ENCODE measurements around the gene ARMC2. TPM values are rescaled to one million over a fixed set of nuclear protein-coding genes. Genes with fewer than 3 reads are reported as not detected.

ARMC2 gene
- polyA plus RNA-seq (2013, experiment 1 of 2): 5.6 TPM
- 6.5 TPM for polyA plus RNA-seq (2013, experiment 2 of 2)

DNA sequence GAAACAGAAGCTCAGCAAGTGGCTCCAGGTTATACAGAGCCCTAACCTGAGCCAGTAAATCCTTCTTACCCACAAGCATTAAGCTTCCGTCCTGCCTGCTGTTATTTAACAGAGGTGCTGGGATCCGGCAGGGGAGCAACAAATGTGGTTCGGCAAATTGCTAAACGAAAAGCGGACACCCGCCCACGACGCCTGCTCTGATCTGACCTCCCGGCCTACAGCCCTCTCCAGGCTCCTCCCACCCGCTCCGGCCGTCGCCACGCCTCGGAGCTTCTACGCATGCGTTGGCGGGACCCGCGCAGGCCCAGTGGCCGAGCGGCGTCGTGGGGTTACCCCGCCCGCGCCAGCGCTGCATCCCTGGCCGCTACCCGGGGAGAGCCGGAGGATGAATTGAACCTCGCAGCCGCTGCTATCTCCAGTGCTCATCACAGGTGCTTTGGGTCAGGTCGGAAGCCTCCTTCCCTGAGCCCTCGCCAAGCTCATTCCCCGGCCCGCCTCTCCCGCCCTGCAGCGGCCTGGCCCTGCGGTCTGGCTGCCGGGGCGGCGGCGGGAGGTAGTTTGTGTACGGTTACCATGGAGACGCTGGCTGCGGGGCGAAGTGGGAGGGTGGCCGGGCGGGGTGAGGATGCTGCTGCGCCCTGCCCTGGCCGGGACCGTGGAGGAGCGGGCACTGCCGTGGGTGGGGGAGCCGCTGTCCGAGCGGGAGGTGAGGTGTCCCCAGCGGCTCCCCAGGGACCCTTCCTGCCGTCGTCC is at the start of gene ARMC2:
Gene ARMC2, plus strand, starts transcription at position 307 of the 753 bp plus-strand sequence. CDS start 5,846 bp downstream, outside the sequence.
- Histone ChIP-seq H3K27ac (ENCODE audit: low read depth, low read length, severe bottlenecking) (no peak within 1 kb of the TSS), H3K4me3 (ENCODE audit: extremely low read depth, insufficient read depth, low read length, poor library complexity, severe bottlenecking) (peak within 1 kb of the TSS; percentile 62), H3K9me3 (ENCODE audit: control insufficient read depth, low read length) (no peaks in the 10 kb centered on the region), H3K36me3 (ENCODE audit: control insufficient read depth, insufficient read depth, low read length) (no peaks in the 10 kb centered on the region), H3K4me1 (ENCODE audit: control insufficient read depth, insufficient read depth, low read length, poor library complexity, severe bottlenecking) (no peaks in the 10 kb centered on the region)
- 0 to 1% methylated on average over 39 to 44 of the region's 61 CpGs for WGBS, 2 experiments (ENCODE audit: insufficient coverage in 2 of 2)

GRCh38 chr6:108798670-108799353 is 49.4 kb upstream of the ARMC2 start:
- H3K36me3 ChIP-seq (ENCODE audit: control insufficient read depth, insufficient read depth, low read length): no peaks in the 10 kb centered on the region
- H3K4me1 ChIP-seq (ENCODE audit: control insufficient read depth, insufficient read depth, low read length, poor library complexity, severe bottlenecking): peaks cover 12% of the 10 kb centered on the region
- H3K27ac ChIP-seq (ENCODE audit: low read depth, low read length, severe bottlenecking): peak overlapping the region; percentile 18
- no peaks in the 10 kb centered on the region for H3K9me3 ChIP-seq (ENCODE audit: control insufficient read depth, low read length)
- no peak overlapping the region for H3K4me3 ChIP-seq (ENCODE audit: extremely low read depth, insufficient read depth, low read length, poor library complexity, severe bottlenecking)
- WGBS, 2 experiments (ENCODE audit: insufficient coverage in 2 of 2): 78 to 88% methylated on average over 12 to 14 of the region's 18 CpGs

DNA sequence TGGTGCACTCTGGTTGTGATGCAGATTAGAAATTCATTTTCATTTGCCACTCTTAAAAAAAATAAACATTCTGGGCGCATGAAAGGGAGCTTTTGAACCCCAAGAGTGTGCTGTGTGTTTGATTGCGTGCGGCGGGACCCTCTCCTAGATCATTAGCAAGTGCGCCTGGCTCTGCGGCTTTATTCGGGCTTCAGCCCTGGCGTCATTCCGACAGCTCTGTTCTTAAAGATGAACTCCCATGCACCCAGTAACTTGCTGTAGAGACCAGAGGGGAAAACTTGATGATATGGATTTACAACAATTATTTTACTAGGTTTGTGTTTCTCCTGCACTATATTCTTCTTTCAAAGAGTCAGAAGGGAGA is 48.9 kb upstream of the ARMC2 start:
- Histone ChIP-seq H3K36me3 (ENCODE audit: control insufficient read depth, insufficient read depth, low read length) (no peaks in the 10 kb centered on the region), H3K4me3 (ENCODE audit: extremely low read depth, insufficient read depth, low read length, poor library complexity, severe bottlenecking) (no peak overlapping the region), H3K4me1 (ENCODE audit: control insufficient read depth, insufficient read depth, low read length, poor library complexity, severe bottlenecking) (peaks cover 12% of the 10 kb centered on the region), H3K9me3 (ENCODE audit: control insufficient read depth, low read length) (no peaks in the 10 kb centered on the region), H3K27ac (ENCODE audit: low read depth, low read length, severe bottlenecking) (no peak overlapping the region)
- WGBS, 2 experiments (ENCODE audit: insufficient coverage in 2 of 2): 88 to 100% methylated on average over 3 to 7 of the region's 9 CpGs

DNA sequence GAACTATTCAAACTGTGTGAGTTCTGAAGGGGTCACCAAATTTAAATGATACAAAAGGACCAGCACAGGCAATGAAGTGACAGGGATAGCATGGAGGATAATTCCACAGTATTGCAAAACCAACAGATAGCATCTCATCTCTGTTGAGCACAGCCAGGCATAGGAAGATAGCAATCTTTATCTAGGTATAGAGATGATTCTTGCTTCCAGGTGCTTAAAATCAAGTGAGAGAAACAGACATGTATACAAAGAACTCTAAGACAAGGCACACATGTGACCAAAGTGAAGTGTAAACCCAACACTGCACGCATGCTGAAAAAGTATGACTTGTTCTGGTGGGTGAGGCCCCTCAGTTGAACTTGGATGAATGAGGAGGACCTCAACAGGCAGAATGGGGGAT is 48.4 kb upstream of the ARMC2 start:
- no CpG with 5 or more reads among the region's 1 CpG for WGBS, 2 experiments (ENCODE audit: insufficient coverage in 2 of 2)
- Histone ChIP-seq H3K9me3 (ENCODE audit: control insufficient read depth, low read length) (no peaks in the 10 kb centered on the region), H3K27ac (ENCODE audit: low read depth, low read length, severe bottlenecking) (no peak overlapping the region), H3K4me1 (ENCODE audit: control insufficient read depth, insufficient read depth, low read length, poor library complexity, severe bottlenecking) (peaks cover 12% of the 10 kb centered on the region), H3K4me3 (ENCODE audit: extremely low read depth, insufficient read depth, low read length, poor library complexity, severe bottlenecking) (no peak overlapping the region), H3K36me3 (ENCODE audit: control insufficient read depth, insufficient read depth, low read length) (no peaks in the 10 kb centered on the region)

GRCh38 chr6:108800427-108800864 is 47.8 kb upstream of the ARMC2 start:
- no peaks in the 10 kb centered on the region for H3K36me3 ChIP-seq (ENCODE audit: control insufficient read depth, insufficient read depth, low read length)
- no peak overlapping the region for H3K27ac ChIP-seq (ENCODE audit: low read depth, low read length, severe bottlenecking)
- H3K4me3 ChIP-seq (ENCODE audit: extremely low read depth, insufficient read depth, low read length, poor library complexity, severe bottlenecking): no peak overlapping the region
- WGBS, 2 experiments (ENCODE audit: insufficient coverage in 2 of 2): 68 to 74% methylated on average over 3 to 5 of the region's 6 CpGs
- H3K4me1 ChIP-seq (ENCODE audit: control insufficient read depth, insufficient read depth, low read length, poor library complexity, severe bottlenecking): peaks cover 12% of the 10 kb centered on the region
- H3K9me3 ChIP-seq (ENCODE audit: control insufficient read depth, low read length): no peaks in the 10 kb centered on the region

- WGBS, 2 experiments (ENCODE audit: insufficient coverage in 2 of 2): 67 to 80% methylated on average over 1 of the region's 2 CpGs
- no peaks in the 10 kb centered on the region for H3K36me3 ChIP-seq (ENCODE audit: control insufficient read depth, insufficient read depth, low read length)
- H3K9me3 ChIP-seq (ENCODE audit: control insufficient read depth, low read length): no peaks in the 10 kb centered on the region
- no peak overlapping the region for H3K4me3 ChIP-seq (ENCODE audit: extremely low read depth, insufficient read depth, low read length, poor library complexity, severe bottlenecking)
- peaks cover 12% of the 10 kb centered on the region for H3K4me1 ChIP-seq (ENCODE audit: control insufficient read depth, insufficient read depth, low read length, poor library complexity, severe bottlenecking)
- no peak overlapping the region for H3K27ac ChIP-seq (ENCODE audit: low read depth, low read length, severe bottlenecking)
Observed at GRCh38 chr6:108801366-108801765, 46.9 kb upstream of the ARMC2 start.

DNA sequence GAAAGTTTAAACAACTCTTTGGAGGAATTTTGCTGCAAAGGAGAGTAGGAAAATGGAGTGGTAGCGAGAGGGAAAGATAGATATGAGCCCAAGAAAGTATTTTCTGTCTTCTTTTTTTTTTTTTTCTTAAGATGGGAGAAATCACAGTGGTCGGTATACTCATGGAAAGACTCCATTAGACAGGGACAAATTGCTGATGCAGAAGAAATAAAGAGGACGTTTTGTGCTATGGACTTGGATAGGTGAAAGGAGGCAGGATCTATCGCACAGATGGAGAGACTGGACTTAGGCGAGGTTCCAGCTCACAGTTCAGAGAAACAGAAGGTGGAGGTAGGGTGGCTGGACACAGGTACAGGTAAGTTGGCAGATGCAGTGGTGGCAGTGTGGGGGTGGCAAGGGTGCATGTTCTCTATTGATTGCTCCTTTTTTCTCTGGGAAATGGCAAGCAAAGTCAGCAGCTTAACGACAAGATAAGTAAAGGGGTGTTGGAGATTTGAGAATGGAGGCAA is 44.2 kb upstream of the ARMC2 start:
- H3K4me1 ChIP-seq (ENCODE audit: control insufficient read depth, insufficient read depth, low read length, poor library complexity, severe bottlenecking): no peaks in the 10 kb centered on the region
- 87 to 96% methylated on average over 4 to 6 of the region's 6 CpGs for WGBS, 2 experiments (ENCODE audit: insufficient coverage in 2 of 2)
- no peaks in the 10 kb centered on the region for H3K9me3 ChIP-seq (ENCODE audit: control insufficient read depth, low read length)
- H3K4me3 ChIP-seq (ENCODE audit: extremely low read depth, insufficient read depth, low read length, poor library complexity, severe bottlenecking): no peak overlapping the region
- no peaks in the 10 kb centered on the region for H3K36me3 ChIP-seq (ENCODE audit: control insufficient read depth, insufficient read depth, low read length)
- H3K27ac ChIP-seq (ENCODE audit: low read depth, low read length, severe bottlenecking): no peak overlapping the region

DNA sequence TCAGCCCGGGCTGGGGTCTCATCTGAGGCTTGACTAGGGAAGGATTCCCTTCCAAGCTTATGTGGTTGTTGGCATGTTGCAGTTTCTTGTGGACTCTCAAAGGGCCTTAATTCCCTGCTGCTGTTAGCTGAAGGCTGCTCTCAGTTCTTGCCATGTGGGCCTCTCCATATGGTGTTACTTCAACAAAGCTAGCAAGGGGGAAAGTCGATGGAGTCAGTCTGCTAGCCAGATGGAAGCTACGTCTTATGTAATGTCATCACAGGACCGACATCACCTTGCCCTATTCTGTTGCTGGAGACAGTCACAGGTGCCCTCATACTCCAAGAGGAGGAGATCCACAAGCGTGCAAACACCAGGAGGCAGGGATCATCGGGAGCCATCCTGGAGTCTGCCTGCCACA is 43.3 kb upstream of the ARMC2 start:
- no peaks in the 10 kb centered on the region for H3K4me1 ChIP-seq (ENCODE audit: control insufficient read depth, insufficient read depth, low read length, poor library complexity, severe bottlenecking)
- 91 to 96% methylated on average over 5 to 6 of the region's 6 CpGs for WGBS, 2 experiments (ENCODE audit: insufficient coverage in 2 of 2)
- H3K36me3 ChIP-seq (ENCODE audit: control insufficient read depth, insufficient read depth, low read length): no peaks in the 10 kb centered on the region
- no peak overlapping the region for H3K4me3 ChIP-seq (ENCODE audit: extremely low read depth, insufficient read depth, low read length, poor library complexity, severe bottlenecking)
- H3K9me3 ChIP-seq (ENCODE audit: control insufficient read depth, low read length): no peaks in the 10 kb centered on the region
- H3K27ac ChIP-seq (ENCODE audit: low read depth, low read length, severe bottlenecking): no peak overlapping the region

DNA sequence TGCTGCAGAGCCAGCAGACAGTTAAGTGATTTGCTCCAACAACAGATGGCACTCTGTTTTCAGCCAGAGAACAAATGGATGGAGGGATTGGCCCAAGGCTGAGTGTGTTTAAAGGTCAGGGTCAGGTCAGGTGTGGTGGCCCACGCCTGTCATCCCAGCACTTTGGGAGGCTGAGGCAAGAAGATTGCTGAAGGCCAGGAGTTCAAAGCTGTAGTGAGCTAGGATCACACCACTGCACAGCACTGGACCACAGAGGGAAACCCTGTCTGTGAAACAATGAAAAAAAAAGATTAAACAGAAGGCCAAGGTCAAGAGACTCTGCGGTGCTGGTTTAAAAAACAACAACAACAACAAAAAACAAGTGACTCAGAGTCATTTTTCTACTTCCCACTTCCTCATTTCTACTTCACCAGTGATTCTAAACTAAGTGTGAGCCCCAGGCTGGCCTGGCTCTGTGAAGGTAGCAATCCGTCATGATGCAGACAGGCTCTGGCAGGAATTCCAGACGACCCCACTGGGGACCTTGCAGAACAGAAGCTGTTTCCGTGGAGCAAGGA is 42.5 kb upstream of the ARMC2 start:
- WGBS, 2 experiments (ENCODE audit: insufficient coverage in 2 of 2): 56 to 81% methylated on average over 4 of the region's 5 CpGs
- H3K9me3 ChIP-seq (ENCODE audit: control insufficient read depth, low read length): no peaks in the 10 kb centered on the region
- H3K4me1 ChIP-seq (ENCODE audit: control insufficient read depth, insufficient read depth, low read length, poor library complexity, severe bottlenecking): no peaks in the 10 kb centered on the region
- no peak overlapping the region for H3K4me3 ChIP-seq (ENCODE audit: extremely low read depth, insufficient read depth, low read length, poor library complexity, severe bottlenecking)
- no peaks in the 10 kb centered on the region for H3K36me3 ChIP-seq (ENCODE audit: control insufficient read depth, insufficient read depth, low read length)
- H3K27ac ChIP-seq (ENCODE audit: low read depth, low read length, severe bottlenecking): peak overlapping the region; percentile 20

GRCh38 chr6:108806171-108806570 is 42.1 kb upstream of the ARMC2 start:
- no peaks in the 10 kb centered on the region for H3K36me3 ChIP-seq (ENCODE audit: control insufficient read depth, insufficient read depth, low read length)
- H3K9me3 ChIP-seq (ENCODE audit: control insufficient read depth, low read length): no peaks in the 10 kb centered on the region
- 64 to 81% methylated on average over 2 to 3 of the region's 3 CpGs for WGBS, 2 experiments (ENCODE audit: insufficient coverage in 2 of 2)
- no peaks in the 10 kb centered on the region for H3K4me1 ChIP-seq (ENCODE audit: control insufficient read depth, insufficient read depth, low read length, poor library complexity, severe bottlenecking)
- H3K4me3 ChIP-seq (ENCODE audit: extremely low read depth, insufficient read depth, low read length, poor library complexity, severe bottlenecking): no peak overlapping the region
- peak overlapping the region; percentile 20 for H3K27ac ChIP-seq (ENCODE audit: low read depth, low read length, severe bottlenecking)

All from mesodermal cell (in vitro differentiated cells).